ENCODE results near the gene MARK3.

Gene MARK3

DNA sequence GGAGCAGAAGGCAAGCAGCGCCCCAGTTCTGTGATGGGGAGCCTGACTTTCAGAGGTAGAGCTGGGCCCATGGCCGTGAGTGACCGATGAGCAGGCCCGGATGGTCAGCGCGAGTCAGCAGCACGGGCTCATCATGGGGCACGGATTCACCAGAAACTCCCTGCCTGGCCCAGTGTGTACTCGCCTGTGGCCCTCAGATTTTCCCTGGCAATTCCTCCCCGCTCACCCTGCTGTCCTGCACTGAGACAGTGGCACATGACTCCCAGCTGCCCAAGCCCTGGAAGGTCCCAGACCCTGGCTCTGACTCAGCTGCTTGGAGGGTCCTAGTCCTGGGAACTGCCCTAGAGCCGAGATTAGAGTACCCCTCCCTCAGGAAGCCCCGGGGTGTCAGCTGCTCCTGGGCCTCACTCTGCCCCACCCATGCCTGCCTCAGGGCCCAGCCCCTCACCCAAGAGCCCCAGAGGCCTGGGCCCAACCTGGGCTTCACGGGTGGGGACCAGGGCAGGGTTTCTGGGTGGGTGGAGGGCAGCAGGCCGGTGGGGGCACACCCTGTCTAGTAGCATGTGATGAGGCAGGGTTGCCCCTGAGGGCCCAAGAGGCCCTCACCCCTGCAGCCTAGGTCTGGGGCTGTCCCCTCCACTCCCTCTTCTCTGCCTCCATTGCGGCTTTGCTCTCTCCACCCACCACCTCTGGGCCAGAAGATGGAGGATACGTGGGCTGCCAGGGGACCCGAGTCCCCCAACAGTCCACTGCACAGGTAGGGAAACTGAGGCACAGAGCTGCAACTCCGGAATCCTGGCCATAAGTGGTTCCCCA is 152.2 kb downstream of the MARK3 start:
- H3K4me3 ChIP-seq: no peak overlapping the region
- H4K20me1 ChIP-seq: peaks cover 56% of the 10 kb centered on the region
- H3K36me3 ChIP-seq: peaks cover 48% of the 10 kb centered on the region
- H3K4me2 ChIP-seq: no peak overlapping the region
- no peak overlapping the region for H3K27ac ChIP-seq
- H3K9me3 ChIP-seq: no peaks in the 10 kb centered on the region
- TF ChIP-seq Cebpa-rat (IDR thresholded peaks at IDR 0.05): no peak
- H3K27me3 ChIP-seq: no peaks in the 10 kb centered on the region
- H3K9ac ChIP-seq: no peak overlapping the region
- peaks cover 45% of the 10 kb centered on the region for H3K4me1 ChIP-seq

DNA sequence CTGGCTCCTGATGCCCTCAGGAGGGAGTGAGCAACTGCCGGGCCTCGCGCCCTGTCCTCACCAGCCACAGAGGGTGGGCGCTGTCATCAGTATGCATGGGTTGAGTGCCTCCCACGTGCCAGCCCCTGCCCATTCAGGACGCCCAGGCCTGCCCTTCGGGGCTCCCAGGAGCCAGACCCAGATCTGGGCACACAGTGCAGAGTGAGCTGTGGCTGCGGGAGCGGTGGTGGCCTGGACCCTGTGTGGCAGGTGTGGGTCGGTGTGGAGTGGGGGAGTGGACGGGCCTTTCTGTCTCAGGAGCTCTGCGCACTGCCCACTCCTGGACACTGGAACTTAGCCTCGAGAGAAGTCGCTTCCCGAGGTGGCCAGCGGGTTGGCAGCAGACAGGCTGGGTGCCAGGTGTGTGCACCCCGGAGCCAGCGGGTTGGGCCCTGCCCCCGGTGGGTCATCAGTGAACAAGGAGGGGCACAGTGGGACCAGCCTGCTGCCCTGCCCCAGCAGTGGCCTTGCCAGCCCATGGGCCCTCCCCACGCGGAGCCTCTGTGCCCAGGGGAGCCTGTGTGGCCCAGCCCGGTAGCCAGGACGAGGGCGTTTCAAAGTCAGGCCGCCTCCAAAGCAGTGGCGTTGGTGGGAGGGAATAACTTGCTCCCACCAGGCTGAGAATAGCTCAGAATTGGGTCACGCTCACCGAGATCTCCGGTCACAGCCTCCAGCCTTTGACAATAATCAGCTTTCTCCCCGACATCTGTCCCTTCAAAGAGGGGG is 153.3 kb downstream of the MARK3 start:
- H4K20me1 ChIP-seq: peaks cover 45% of the 10 kb centered on the region
- H3K4me1 ChIP-seq: peaks cover 56% of the 10 kb centered on the region
- H3K27ac ChIP-seq: peak overlapping the region; percentile 35; the same call in 1 of the 2 replicates
- H3K9me3 ChIP-seq: no peaks in the 10 kb centered on the region
- H3K4me3 ChIP-seq: no peak overlapping the region
- H3K27me3 ChIP-seq: no peaks in the 10 kb centered on the region
- H3K36me3 ChIP-seq: peaks cover 37% of the 10 kb centered on the region
- peak overlapping the region; percentile 91 for H3K4me2 ChIP-seq
- H3K9ac ChIP-seq: 0 out of 2 replicates have a peak overlapping the region, but pooled peaks have one; percentile 24
- no peak for TF ChIP-seq Cebpa-rat (IDR thresholded peaks at IDR 0.05)

- peak overlapping the region; percentile 91 for H3K4me2 ChIP-seq
- H4K20me1 ChIP-seq: peaks cover 37% of the 10 kb centered on the region
- 0 out of 2 replicates have a peak overlapping the region, but pooled peaks have one; percentile 24 for H3K9ac ChIP-seq
- no peak for TF ChIP-seq Cebpa-rat (IDR thresholded peaks at IDR 0.05)
- H3K4me3 ChIP-seq: no peak overlapping the region
- H3K9me3 ChIP-seq: no peaks in the 10 kb centered on the region
- 0 out of 2 replicates have a peak overlapping the region, but pooled peaks have one; percentile 35 for H3K27ac ChIP-seq
- no peaks in the 10 kb centered on the region for H3K27me3 ChIP-seq
- H3K4me1 ChIP-seq: peaks cover 64% of the 10 kb centered on the region
- peaks cover 30% of the 10 kb centered on the region for H3K36me3 ChIP-seq
Observed at GRCh38 chr14:103539056-103539825, 154.0 kb downstream of the MARK3 start.

DNA sequence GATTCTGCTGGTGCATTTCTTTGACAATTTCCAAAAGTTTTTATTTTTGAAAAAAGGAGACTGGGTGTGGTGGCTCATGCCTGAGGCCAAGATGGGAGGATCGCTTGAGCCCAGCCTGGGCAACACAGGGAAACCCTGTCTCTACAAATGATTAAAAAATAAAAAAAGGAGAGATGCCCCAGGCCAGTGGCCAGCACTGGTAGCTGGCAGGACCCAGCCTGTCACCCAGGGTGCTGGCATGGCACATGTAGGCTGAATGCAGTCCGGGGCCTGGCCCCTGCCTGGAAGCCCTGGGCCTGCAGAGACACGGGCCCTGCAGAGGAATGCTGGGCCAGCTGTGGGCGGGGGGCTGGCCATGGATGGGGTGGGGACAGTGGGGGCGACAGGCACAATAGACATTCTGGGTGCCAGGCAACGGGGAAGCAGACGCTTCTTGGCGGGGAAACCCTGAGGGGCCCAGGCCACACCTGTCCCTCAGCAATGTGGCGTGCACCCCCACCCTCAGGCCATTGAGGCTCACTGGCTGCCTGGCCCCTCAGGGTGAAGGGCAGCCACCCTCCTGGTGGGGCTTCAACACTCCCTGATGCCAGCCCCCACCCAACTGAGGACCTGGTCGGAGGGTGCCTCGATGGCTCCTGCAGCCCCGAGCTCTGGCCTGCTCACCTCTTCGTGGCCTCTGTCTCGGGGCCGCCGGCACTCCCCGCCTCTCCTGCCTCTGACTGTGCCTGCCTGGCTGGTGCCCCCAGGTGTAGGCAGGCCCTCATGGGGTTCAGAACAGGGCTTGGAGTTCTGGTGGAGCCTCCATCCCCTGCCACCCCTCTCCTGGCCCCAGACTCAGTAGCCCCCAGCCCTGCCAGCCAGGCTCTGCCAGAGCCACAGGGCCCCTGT is 155.8 kb downstream of the MARK3 start:
- Histone ChIP-seq H3K9me3 (no peaks in the 10 kb centered on the region), H3K27ac (peak overlapping the region; percentile 87)

GRCh38 chr14:103541709-103542604 is 156.7 kb downstream of the MARK3 start:
- H3K4me2 ChIP-seq: peak overlapping the region; percentile 91
- no peak for TF ChIP-seq Cebpa-rat (IDR thresholded peaks at IDR 0.05)
- no peaks in the 10 kb centered on the region for H3K9me3 ChIP-seq
- peak overlapping the region; percentile 87 for H3K27ac ChIP-seq
- peak overlapping the region; percentile 72 for H3K9ac ChIP-seq
- H3K4me1 ChIP-seq: peaks cover 91% of the 10 kb centered on the region
- no peaks in the 10 kb centered on the region for H3K27me3 ChIP-seq
- H3K36me3 ChIP-seq: peaks cover 3% of the 10 kb centered on the region; the same call in 1 of the 2 replicates
- H3K4me3 ChIP-seq: peak overlapping the region; percentile 48; the same call in 1 of the 2 replicates
- H4K20me1 ChIP-seq: peaks cover 12% of the 10 kb centered on the region; the same call in 1 of the 2 replicates

More for the DNA sequence above, 155.8 kb downstream of the MARK3 start:
- Histone ChIP-seq H3K9ac (peak overlapping the region; percentile 72; the same call in 1 of the 2 replicates), H3K36me3 (peaks cover 11% of the 10 kb centered on the region), H3K4me1 (peaks cover 82% of the 10 kb centered on the region), H3K4me3 (no peak overlapping the region), H4K20me1 (peaks cover 19% of the 10 kb centered on the region), H3K4me2 (peak overlapping the region; percentile 91), H3K27me3 (no peaks in the 10 kb centered on the region)
- TF ChIP-seq Cebpa-rat (IDR thresholded peaks at IDR 0.05): no peak

- peaks cover 12% of the 10 kb centered on the region; the same call in 1 of the 2 replicates for H4K20me1 ChIP-seq
- peak overlapping the region; percentile 91 for H3K4me2 ChIP-seq
- H3K36me3 ChIP-seq: no peaks in the 10 kb centered on the region
- peak overlapping the region; percentile 48; the same call in 1 of the 2 replicates for H3K4me3 ChIP-seq
- H3K9ac ChIP-seq: peak overlapping the region; percentile 72
- H3K27me3 ChIP-seq: no peaks in the 10 kb centered on the region
- H3K27ac ChIP-seq: peak overlapping the region; percentile 87
- no peaks in the 10 kb centered on the region for H3K9me3 ChIP-seq
- H3K4me1 ChIP-seq: peaks cover 98% of the 10 kb centered on the region
- no peak for TF ChIP-seq Cebpa-rat (IDR thresholded peaks at IDR 0.05)
Observed at GRCh38 chr14:103542605-103543088, 157.4 kb downstream of the MARK3 start.

DNA sequence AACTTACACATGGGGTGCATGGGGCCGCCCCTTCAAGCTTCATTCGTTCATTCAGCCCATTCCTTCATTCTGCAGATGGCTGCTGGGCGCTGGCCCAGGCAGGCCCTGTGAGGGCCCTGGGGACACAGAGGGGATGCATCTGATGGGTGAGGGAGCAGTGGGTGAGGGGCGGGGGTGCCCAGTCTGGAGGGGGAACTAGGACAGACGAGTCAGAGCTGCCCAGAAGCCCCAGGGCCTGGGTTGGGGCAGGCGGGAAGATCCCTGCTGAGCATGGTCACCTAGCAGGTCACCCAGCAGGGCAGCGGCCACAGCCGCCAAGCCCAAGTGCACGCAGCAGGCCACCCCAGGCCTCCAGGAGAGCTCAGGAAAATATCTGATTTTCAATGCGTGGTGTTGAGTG is 157.9 kb downstream of the MARK3 start:
- peak overlapping the region; percentile 87 for H3K27ac ChIP-seq
- TF ChIP-seq Cebpa-rat (IDR thresholded peaks at IDR 0.05): no peak
- H3K4me2 ChIP-seq: peak overlapping the region; percentile 91
- H4K20me1 ChIP-seq: peaks cover 8% of the 10 kb centered on the region; the same call in 1 of the 2 replicates
- H3K4me1 ChIP-seq: peaks cover 100% of the 10 kb centered on the region
- H3K9me3 ChIP-seq: no peaks in the 10 kb centered on the region
- peak overlapping the region; percentile 72 for H3K9ac ChIP-seq
- H3K36me3 ChIP-seq: no peaks in the 10 kb centered on the region
- H3K27me3 ChIP-seq: no peaks in the 10 kb centered on the region
- peak overlapping the region; percentile 48; the same call in 1 of the 2 replicates for H3K4me3 ChIP-seq
